Osteoblast (primary cell): ENCODE data around the gene DNAJB4. TPM values are rescaled to one million over a fixed set of nuclear protein-coding genes. Genes with fewer than 3 reads are reported as not detected.
"Not testable (repeated sequence)": the region's sequence is repeated elsewhere in the genome, so short reads cannot be mapped to it uniquely, and the experiment has no call there.

ENCODE experiments used
- DNase-seq: peaks from one replicate; pipeline ENCODE4 v3.0.0; 2011; ENCODE audit warnings: low spot score, mixed read lengths; ENCODE audit not compliant: insufficient read length; ENCODE audit errors: missing footprints
- H2AFZ ChIP-seq: 2 replicates; pipeline ENCODE4 v1.6.0; 2011; ENCODE audit warnings: mild to moderate bottlenecking, low read length
- H3K27ac ChIP-seq: 2 replicates; pipeline ENCODE4 v1.5.1; 2011; ENCODE audit warnings: mild to moderate bottlenecking, low read depth, low read length, moderate library complexity
- H3K27me3 ChIP-seq: 2 replicates; pipeline ENCODE4 v1.6.0; 2012; ENCODE audit warnings: mild to moderate bottlenecking, control low read depth, inconsistent platforms, low read length, moderate library complexity; ENCODE audit not compliant: insufficient read depth
- H3K36me3 ChIP-seq: 2 replicates; pipeline ENCODE4 v1.5.1; 2011; ENCODE audit warnings: mild to moderate bottlenecking, low read length, control low read depth, moderate library complexity; ENCODE audit not compliant: insufficient read depth
- H3K4me1 ChIP-seq: 2 replicates; pipeline ENCODE4 v1.5.1; 2011; ENCODE audit warnings: mild to moderate bottlenecking, low read length, control low read depth, moderate library complexity; ENCODE audit not compliant: insufficient read depth
- H3K4me2 ChIP-seq: 2 replicates; pipeline ENCODE4 v1.6.0; 2011; ENCODE audit warnings: mild to moderate bottlenecking, low read length; ENCODE audit not compliant: insufficient read depth
- H3K4me3 ChIP-seq: fragments of 200-600 bp; sonication (generic); 3 replicates; pipeline ENCODE4 v1.5.1; 2012; ENCODE audit warnings: mild to moderate bottlenecking, low read length, inconsistent platforms; ENCODE audit not compliant: insufficient read depth
- H3K79me2 ChIP-seq: 2 replicates; pipeline ENCODE4 v1.6.0; 2012; ENCODE audit warnings: mild to moderate bottlenecking, low read length, control low read depth, inconsistent platforms; ENCODE audit not compliant: insufficient read depth
- H3K9me3 ChIP-seq: 2 replicates; pipeline ENCODE4 v1.5.1; 2011; ENCODE audit warnings: low read depth, low read length, control low read depth
- H4K20me1 ChIP-seq: 2 replicates; pipeline ENCODE4 v1.6.0; 2012; ENCODE audit warnings: mild to moderate bottlenecking, low read length, control low read depth; ENCODE audit not compliant: insufficient read depth
- CTCF ChIP-seq: IDR thresholded peaks from 2 replicates; pipeline ENCODE4 v1.5.1; 2011; ENCODE audit warnings: mild to moderate bottlenecking, low read depth, low read length, moderate library complexity; ENCODE audit errors: extremely low read depth
- total RNA-seq: library from RNA; depleted of rRNA; stranded (reverse); fragments of >200 nt; gene quantifications from 2 replicates; pipeline ENCODE4 v1.2.3, GENCODE V29; 2012

The DNAJB4 gene
- total RNA-seq, 1 donor = 46.7 TPM

- Histone ChIP-seq H2AFZ (no peak overlapping the region), H3K4me3 (no peak overlapping the region), H3K9me3 (no peaks in the 10 kb centered on the region), H3K79me2 (peaks cover 10% of the 10 kb centered on the region), H3K27me3 (no peaks in the 10 kb centered on the region), H3K27ac (no peak overlapping the region), H3K36me3 (peaks cover 51% of the 10 kb centered on the region), H3K4me1 (no peaks in the 10 kb centered on the region), H3K4me2 (no peak overlapping the region), H4K20me1 (peaks cover 14% of the 10 kb centered on the region)
- no peak for DNase-seq
- TF ChIP-seq CTCF = no peak
These were observed 14.3 kb downstream of the DNAJB4 start for GRCh38 chr1:78019024-78019423.

GRCh38 chr1:78021134-78021533 is 16.4 kb downstream of the DNAJB4 start:
- H3K4me3 ChIP-seq, H2AFZ ChIP-seq, H4K20me1 ChIP-seq, H3K4me1 ChIP-seq, H3K9me3 ChIP-seq, DNase-seq, H3K27ac ChIP-seq, H3K27me3 ChIP-seq, H3K79me2 ChIP-seq, H3K4me2 ChIP-seq: not testable (repeated sequence)
- peaks cover 30% of the 10 kb centered on the region for H3K36me3 ChIP-seq

DNA sequence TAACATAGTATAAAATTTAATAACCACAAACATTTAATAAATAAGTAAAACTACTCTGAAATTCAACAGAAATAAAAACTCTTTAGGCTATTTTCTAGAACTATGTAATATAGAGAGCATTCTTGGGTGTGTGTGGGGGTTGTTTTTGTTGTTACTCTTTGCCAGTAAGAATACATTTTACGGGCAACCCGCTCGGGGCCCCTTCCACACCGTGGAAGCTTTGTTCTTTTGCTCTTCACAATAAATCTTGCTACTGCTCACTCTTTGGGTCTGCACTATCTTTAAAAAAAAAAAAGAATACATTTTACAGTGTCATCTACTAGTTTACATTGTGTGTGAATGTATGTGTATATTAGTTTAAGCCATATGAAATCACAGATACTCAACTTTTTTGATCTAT is 25.1 kb downstream of the DNAJB4 start:
- no peaks in the 10 kb centered on the region for H3K79me2 ChIP-seq
- H3K4me3 ChIP-seq = no peak overlapping the region
- no peak overlapping the region for H3K27ac ChIP-seq
- no peaks in the 10 kb centered on the region for H3K27me3 ChIP-seq
- H4K20me1 ChIP-seq = no peaks in the 10 kb centered on the region
- TF ChIP-seq CTCF = no peak
- no peaks in the 10 kb centered on the region for H3K4me1 ChIP-seq
- no peaks in the 10 kb centered on the region for H3K9me3 ChIP-seq
- H2AFZ ChIP-seq = no peak overlapping the region
- no peaks in the 10 kb centered on the region for H3K36me3 ChIP-seq
- H3K4me2 ChIP-seq = no peak overlapping the region
- no peak for DNase-seq

DNA sequence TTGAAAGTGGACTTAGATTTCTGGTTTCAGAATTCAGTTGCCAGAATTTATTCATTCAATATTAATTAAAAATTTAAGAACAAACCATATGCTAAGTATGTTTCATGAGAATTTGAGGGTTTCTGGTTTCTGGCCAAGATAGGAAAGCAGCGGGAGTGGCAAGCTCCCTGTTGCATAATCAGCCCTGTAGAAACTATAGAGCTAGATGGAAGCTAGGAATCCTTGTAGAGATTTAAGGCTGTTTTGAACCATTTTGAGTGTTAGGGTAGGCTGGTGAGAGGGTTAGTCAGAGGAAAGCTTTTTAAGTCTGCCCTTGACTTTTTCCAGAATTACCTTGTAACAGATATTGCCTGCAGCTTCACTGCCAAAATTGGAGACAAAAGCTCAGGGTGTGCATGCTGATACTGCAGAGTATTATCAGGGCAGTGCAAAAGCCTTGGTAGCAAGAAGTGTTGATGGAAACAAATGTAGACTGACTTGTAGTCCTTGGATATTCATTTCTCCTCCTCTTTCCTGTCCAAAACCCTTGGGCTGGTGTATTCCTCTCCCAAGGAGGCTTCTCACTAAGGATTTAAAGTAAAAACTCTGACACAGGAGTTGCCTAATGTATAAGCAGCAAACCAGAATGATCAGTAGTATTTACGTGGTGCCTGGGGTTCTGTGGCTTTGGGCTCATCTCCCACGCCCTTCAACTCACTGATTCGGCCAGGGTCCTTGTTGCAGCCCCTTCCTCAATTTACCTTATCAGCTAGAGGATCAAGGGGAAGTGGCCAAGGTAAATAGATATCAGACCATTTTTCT is 28.5 kb downstream of the DNAJB4 start:
- no peak for TF ChIP-seq CTCF
- no peaks in the 10 kb centered on the region for H3K9me3 ChIP-seq

More for the DNA sequence above, 28.5 kb downstream of the DNAJB4 start:
- no peak overlapping the region for H3K4me2 ChIP-seq
- DNase-seq = no peak
- H3K36me3 ChIP-seq = no peaks in the 10 kb centered on the region
- H3K79me2 ChIP-seq = no peaks in the 10 kb centered on the region
- H3K27ac ChIP-seq = no peak overlapping the region
- H3K4me3 ChIP-seq = no peak overlapping the region
- no peak overlapping the region for H2AFZ ChIP-seq
- H3K27me3 ChIP-seq = no peaks in the 10 kb centered on the region
- H3K4me1 ChIP-seq = peaks cover 2% of the 10 kb centered on the region
- H4K20me1 ChIP-seq = no peaks in the 10 kb centered on the region
